HG02938 (cell line): Measurements from ENCODE around the gene TSPYL2.
A peak's percentile ranks its signal among the peaks of the same experiment; 100 is the strongest.

Source experiments
- ATAC-seq: cut with Tn5 transposase; IDR thresholded peaks from one replicate; pipeline ENCODE4 v1.9.1; 2021; ENCODE audit warnings: mild to moderate bottlenecking, moderate library complexity; ENCODE audit not compliant: unreplicated experiment

Gene TSPYL2

DNA sequence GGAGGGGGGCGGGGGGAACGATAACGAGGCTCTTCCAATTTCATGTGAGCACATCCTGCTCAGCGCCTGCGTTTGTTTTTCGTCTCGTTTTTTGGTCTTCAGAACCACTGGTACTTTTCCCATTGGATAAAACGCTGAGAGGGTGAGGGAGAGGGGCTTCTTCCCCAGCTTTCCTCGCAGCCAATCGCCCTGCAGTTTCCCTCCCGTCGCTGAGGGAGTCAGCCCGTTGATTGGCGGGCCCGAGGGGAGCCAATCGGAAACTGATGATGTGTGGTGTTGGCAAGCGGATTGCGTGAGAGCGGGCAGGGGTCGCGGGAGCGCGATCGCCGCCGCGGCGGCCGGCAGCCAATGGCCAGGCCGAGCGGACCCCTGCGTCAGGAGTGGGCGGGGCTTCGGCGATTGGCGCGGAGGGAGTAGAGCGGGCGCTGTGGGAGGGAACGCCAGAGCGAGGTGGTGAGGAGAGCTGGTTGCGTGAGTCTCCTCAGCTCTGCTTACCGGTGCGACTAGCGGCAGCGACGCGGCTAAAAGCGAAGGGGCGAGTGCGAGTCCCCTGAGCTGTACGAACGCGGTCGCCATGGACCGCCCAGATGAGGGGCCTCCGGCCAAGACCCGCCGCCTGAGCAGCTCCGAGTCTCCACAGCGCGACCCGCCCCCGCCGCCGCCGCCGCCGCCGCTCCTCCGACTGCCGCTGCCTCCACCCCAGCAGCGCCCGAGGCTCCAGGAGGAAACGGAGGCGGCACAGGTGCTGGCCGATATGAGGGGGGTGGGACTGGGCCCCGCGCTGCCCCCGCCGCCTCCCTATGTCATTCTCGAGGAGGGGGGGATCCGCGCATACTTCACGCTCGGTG, at the start of gene TSPYL2:
TSS of gene TSPYL2 (plus strand) at position 443 of the 848 bp plus-strand sequence. CDS start at position 575, 132 bp downstream.
- ATAC-seq, result peak; percentile 94

DNA sequence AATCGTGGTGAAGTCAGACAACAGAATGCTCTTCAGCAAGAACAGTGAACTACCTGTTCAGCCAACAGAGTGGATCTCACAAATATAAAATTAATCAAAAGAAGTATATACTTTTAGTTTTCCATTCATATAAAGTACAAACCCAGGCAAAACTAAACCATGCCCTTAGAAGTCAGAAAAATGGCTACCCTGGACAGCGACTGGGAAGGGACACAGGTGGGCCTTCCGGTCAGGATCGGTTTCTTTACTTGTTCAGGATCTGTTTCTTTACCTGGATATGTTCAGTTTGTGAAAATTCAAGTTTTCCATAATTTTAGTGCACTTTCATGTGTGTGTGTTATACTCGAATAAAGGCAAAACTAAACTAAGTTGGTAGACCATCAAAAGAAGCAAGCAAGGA, 46.0 kb upstream of the TSPYL2 start:
- ATAC-seq, result no peak

- ATAC-seq, result no peak
Measured at GRCh38 chrX:53039236-53039635, 42.9 kb upstream of the TSPYL2 start.

- no peak for ATAC-seq
Measured at GRCh38 chrX:53044995-53045394, 37.2 kb upstream of the TSPYL2 start.

- no peak for ATAC-seq
Measured at GRCh38 chrX:53047228-53047627, 34.9 kb upstream of the TSPYL2 start.

GRCh38 chrX:53048169-53049126, 33.7 kb upstream of the TSPYL2 start, which contains the start of gene GPR173:
Gene GPR173 (plus strand): TSS chrX:53048789. CDS start chrX:53076622, 27,833 bp downstream.
- ATAC-seq, result no peak

DNA sequence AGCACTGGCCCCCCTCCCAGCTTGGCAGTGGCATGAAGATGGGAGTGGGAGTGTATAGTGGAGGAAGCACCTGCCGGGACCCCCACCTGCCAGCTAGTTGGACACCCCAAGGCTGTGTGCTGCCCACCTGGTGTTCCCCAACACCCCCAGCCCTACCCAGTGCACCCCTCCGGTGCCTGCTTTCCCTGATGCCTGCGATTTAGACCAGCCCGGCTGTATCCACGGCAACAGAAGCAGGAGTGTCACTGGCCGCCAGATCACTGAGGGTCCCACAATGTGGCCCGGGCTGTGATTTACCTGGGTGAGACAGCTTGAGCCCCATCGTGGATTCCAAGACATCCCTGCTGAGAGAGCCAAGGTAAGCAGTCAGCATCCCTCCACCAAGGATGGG, 33.0 kb upstream of the TSPYL2 start:
- no peak for ATAC-seq

DNA sequence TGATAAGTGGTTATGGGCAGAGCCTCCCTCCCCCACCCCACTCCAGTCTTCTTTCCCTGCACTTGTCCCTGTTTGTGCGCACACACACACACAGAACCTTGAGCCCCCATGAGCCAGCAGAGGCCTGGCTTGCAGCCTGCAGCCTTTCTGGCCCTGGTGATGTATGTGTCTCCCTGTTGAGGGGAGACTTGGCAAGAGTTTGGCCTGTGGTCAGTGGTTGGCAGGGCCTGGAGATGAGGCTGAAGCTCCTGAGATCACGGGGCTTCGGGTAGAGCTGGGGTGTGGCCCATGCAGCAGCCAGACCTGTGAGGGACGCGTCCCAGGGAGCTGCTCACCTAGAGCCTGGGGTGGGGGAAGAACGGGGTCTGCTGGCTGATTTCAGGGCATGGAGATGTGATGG, 31.3 kb upstream of the TSPYL2 start:
- ATAC-seq, result no peak

- ATAC-seq, result no peak
Measured at GRCh38 chrX:53055244-53055849, 26.8 kb upstream of the TSPYL2 start.

DNA sequence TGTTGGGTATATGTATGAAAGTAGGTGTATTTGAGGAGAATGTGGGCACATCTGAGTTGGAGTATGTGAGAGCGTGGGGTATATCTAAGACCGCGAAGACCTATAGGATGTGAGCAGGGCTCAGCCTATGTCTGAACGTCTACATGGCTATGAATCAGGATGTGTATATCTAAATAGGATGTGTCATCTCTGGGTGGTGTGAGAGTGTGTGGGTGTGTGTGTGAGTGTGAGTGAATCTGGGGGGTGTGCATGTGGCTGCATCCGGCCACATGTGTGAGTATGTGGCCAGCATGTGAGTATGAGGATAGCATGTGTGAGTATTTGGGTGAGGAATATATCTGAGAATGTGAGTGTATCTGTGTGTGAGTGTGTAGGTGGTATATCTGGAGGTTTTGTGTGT, 25.9 kb upstream of the TSPYL2 start:
- no peak for ATAC-seq

DNA sequence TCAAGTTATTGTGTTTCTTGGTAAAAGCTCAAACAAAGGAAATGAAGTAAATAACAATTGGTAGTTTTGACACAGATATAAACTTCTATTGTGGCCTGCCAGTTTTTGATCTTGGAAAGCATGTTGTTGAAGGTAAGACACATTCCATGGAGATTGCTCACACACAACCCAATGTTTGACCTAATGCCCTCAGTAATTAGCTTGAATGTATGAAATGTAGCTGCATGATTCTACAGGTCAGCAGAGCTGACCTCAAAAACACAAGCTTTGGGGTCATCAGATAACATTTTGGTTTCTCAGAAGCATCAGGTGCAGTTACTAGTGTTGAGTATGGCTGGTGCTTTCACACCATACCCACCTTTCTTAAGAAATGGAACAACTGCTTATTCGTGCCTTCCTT, 17.1 kb upstream of the TSPYL2 start:
- ATAC-seq, result no peak

GRCh38 chrX:53071064-53071463, 11.1 kb upstream of the TSPYL2 start:
- ATAC-seq, result no peak

- peak; percentile 77 for ATAC-seq
Measured at GRCh38 chrX:53071604-53072417, 10.4 kb upstream of the TSPYL2 start.

DNA sequence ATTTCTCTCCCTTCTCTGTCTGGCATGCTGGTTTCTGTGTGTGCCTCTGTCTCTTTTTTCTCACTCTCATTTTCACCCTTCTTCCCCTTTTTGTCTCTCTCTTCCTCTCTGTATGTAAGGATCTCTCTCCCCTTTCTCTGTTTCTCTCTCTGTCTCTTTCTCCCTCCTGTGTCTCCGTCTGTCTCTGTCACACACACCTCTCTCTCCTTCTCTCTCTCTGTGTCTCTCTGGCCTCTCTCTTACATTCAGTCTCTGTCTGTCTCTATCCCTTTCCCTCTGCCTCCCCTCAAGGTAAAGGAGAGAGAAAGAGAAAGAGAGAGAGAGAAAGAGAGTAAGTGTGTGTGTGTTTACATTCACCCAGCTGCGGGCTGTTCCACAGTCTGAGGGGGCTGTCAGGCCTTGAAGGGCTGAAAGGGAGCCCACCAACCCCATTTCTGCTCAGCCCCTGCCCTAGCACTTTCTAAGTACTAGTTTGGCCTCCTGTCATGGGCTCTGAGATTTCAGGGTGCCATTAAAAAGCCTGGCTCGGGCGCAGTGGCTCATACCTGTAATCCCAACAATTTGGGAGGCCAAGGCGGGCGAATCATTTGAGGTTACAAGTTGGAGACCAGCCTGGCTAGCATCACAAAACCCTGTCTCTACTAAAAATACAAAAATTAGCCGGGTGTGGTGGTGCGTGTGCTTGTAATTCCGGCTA, 9.6 kb upstream of the TSPYL2 start:
- no peak for ATAC-seq

DNA sequence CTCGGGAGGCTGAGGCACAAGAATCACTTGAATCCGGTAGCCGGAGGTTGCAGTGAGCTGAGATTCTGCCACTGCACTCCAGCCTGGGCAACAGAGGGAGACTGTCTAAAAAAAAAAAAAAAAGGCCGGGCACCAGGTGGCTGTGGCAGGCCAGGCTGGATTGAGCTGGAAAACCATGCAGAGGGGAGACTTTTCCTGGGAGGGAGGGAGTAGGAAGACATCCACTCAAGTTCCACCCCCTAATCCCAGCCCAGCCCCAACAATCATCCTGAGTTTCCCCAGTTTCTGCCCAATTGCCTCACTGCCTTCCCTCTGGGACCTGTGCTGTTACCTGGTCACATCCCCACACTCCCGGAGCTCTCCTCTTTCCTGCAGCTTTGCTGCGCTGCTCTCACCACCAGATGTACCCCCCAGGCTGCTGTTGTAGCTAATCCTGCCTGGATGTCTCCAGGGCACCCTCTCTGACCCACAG, 9.0 kb upstream of the TSPYL2 start:
- no peak for ATAC-seq

DNA sequence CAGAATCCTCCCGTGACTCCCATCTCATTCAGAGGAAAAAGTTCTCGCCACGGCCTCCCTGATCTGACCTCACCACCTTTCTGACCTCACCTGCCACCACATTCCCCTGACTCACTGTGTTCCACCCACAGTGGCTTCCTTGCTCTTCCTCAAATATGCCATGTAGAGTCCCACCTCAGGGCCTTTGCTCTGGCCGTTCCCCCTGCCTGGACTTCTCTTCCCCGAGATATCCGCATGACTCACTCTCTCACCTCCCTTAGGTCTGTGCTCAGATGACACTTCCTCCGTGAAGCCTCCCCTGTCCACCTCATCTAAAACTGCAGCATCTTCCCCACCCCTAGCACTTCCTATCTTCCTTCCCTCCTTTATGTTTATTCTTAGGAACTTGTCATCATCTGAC, 7.2 kb upstream of the TSPYL2 start:
- ATAC-seq, result no peak

- no peak for ATAC-seq
Measured at GRCh38 chrX:53076671-53077070, 5.5 kb upstream of the TSPYL2 start.

DNA sequence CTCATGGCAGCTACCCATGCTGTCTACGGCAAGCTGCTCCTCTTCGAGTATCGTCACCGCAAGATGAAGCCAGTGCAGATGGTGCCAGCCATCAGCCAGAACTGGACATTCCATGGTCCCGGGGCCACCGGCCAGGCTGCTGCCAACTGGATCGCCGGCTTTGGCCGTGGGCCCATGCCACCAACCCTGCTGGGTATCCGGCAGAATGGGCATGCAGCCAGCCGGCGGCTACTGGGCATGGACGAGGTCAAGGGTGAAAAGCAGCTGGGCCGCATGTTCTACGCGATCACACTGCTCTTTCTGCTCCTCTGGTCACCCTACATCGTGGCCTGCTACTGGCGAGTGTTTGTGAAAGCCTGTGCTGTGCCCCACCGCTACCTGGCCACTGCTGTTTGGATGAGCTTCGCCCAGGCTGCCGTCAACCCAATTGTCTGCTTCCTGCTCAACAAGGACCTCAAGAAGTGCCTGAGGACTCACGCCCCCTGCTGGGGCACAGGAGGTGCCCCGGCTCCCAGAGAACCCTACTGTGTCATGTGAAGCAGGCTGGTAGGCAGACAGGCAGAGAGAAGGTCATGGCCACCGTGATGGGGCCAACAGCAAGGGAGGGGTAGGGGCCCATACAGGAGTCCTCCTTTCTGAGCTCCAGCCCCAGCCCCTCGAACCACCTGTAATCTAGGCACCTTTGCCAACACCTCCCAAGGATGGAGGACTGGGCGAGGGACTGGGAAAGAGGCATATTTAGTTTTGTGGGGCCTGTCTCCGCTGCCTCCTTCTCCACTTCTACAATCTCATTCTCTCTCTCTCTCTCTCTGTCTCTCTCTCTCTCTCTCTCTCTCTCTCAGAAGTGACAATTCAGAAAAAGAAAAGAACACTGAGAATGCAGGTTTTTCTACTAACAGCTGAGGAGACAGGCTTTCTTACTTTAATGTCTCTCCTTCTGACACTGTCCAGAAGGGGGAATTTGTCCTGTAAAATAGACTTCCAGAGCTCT, 4.7 kb upstream of the TSPYL2 start:
- ATAC-seq, result no peak
